ENCODE data around the gene ZNF549. TPM values are rescaled to one million over a fixed set of nuclear protein-coding genes. Genes with fewer than 3 reads are reported as not detected.
A peak's percentile ranks its signal among the peaks of the same experiment; 100 is the strongest.

Gene ZNF549
- total RNA-seq, 2 experiments from 2014 or later: 3.5 to 4.0 TPM

DNA sequence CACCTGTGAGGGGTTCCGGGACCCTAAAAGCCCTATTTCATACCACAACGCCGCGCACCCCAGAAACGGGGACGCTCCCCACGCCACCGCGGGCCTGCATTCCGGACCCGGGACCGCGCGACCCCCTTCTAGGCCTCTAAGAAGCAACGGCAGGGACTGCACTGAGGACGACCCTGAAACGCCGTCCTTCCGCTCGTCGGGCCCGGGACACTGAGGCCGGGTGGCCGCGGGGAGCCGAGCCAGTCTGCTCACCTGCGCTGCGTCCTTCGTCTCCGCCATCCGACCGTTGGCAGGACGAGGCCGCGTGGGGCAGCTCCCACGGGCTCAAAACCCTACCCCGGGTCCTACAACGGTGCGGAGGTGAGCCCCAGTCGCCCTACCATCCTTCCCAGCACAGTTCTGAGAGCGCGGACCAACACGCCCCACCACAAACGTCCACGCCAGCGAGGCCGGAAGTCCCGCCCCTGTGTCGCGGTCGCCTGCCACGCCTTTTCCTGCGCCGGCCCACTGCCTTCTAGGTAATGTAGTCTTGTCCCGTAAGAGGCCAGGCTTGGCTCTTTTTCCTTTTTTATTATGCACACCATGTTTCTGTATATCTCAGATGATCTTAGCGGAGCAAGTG lies 32.4 kb downstream of the ZNF549 start, which contains the start of gene ZNF550:
TSS of gene ZNF550 (minus strand) at position 460 of the 622 bp plus-strand sequence. CDS start at position 279, 181 bp downstream.
- TF ChIP-seq, protein P1, sequence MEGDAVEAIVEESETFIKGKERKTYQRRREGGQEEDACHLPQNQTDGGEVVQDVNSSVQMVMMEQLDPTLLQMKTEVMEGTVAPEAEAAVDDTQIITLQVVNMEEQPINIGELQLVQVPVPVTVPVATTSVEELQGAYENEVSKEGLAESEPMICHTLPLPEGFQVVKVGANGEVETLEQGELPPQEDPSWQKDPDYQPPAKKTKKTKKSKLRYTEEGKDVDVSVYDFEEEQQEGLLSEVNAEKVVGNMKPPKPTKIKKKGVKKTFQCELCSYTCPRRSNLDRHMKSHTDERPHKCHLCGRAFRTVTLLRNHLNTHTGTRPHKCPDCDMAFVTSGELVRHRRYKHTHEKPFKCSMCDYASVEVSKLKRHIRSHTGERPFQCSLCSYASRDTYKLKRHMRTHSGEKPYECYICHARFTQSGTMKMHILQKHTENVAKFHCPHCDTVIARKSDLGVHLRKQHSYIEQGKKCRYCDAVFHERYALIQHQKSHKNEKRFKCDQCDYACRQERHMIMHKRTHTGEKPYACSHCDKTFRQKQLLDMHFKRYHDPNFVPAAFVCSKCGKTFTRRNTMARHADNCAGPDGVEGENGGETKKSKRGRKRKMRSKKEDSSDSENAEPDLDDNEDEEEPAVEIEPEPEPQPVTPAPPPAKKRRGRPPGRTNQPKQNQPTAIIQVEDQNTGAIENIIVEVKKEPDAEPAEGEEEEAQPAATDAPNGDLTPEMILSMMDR (IDR thresholded peaks at IDR 0.05): no peak
- Mint-ChIP-seq H3K27ac (peak within 1 kb of the TSS; percentile 85), H3K9me3 (peaks cover 40% of the 10 kb centered on the region), H3K36me3 (ENCODE audit: low read depth) (peaks cover 52% of the 10 kb centered on the region), H3K4me1 (ENCODE audit: low read depth) (peaks cover 26% of the 10 kb centered on the region), H3K27me3 (no peaks in the 10 kb centered on the region), H3K4me3 (peak within 1 kb of the TSS; percentile 86)
- ATAC-seq: peak; percentile 96
- ChIA-PET POLR2A (interaction anchor here (0.7 kb wide), 1 partner anchor 10 kb away, joined by 3 read pairs; no protein-coding TSS in a partner anchor), CTCF (no interaction called here)
- peak; percentile 91 for DNase-seq
- intact Hi-C loops (cut with micrococcal nuclease): no loop called here

DNA sequence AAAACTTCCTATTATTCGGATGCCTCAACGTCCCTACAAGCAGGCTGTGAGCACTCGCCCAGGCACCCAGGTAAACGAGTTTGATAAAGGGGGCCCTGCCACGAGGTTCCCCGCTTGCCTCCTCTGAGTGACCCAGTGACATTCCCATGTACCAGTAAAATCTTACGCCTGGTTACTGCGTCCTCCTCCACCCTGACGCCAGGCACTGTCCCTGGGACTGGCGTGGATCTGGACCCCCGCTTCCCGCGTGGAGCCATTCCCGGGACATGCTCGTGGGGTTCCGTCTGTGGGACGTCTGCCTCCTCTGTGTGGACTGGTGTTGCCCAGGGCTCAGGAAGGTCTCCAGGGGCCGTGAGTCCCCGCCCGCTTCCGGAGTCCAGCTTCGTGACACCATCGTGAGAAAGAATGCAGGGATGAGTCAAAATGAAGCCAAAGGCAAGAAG lies 32.9 kb downstream of the ZNF549 start:
- peaks cover 49% of the 10 kb centered on the region for H3K36me3 Mint-ChIP-seq (ENCODE audit: low read depth)
- ATAC-seq (peak; percentile 6), DNase-seq (no peak)
- H3K4me3 Mint-ChIP-seq: peak overlapping the region; percentile 86
- ChIA-PET POLR2A (interaction anchor here (0.7 to 1.0 kb wide), 2 partner anchors 9 to 149 kb away, joined by 3 read pairs; partner anchors contain the start of gene ZNF17), CTCF (no interaction called here)
- H3K9me3 Mint-ChIP-seq: peaks cover 37% of the 10 kb centered on the region
- intact Hi-C loops (cut with micrococcal nuclease): no loop called here
- no peaks in the 10 kb centered on the region for H3K27me3 Mint-ChIP-seq
- H3K27ac Mint-ChIP-seq: peak overlapping the region; percentile 85
- TF ChIP-seq, protein P1 (IDR thresholded peaks at IDR 0.05): no peak
- H3K4me1 Mint-ChIP-seq (ENCODE audit: low read depth): peaks cover 26% of the 10 kb centered on the region

DNA sequence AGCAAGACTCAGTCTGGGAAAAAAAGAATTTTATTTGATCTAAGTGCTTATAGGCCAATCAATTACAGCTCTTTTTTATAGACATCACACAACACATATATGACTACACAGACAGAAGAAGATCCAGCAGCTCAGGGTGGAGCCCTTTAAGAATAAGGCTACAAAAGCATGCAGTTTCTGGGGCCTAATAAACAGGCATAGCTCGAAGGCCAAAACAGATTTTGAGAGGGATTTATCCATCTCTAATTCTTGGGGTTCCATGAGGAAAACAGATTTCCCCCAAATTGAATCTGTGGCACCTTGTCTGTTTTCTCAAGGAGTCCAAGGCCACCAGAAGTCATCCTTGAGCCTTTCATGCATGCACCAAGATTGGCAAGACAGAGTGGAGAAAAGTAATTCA lies 36.4 kb downstream of the ZNF549 start:
- peaks cover 64% of the 10 kb centered on the region for H3K9me3 Mint-ChIP-seq
- TF ChIP-seq, protein P1 (IDR thresholded peaks at IDR 0.05): no peak
- intact Hi-C loops (cut with micrococcal nuclease): no loop called here
- ChIA-PET POLR2A (no interaction called here), CTCF (no interaction called here)
- no peak overlapping the region for H3K27ac Mint-ChIP-seq
- H3K36me3 Mint-ChIP-seq (ENCODE audit: low read depth): peaks cover 30% of the 10 kb centered on the region
- H3K4me1 Mint-ChIP-seq (ENCODE audit: low read depth): peaks cover 13% of the 10 kb centered on the region
- H3K27me3 Mint-ChIP-seq: no peaks in the 10 kb centered on the region
- no peak for ATAC-seq
- no peak for DNase-seq
- no peak overlapping the region for H3K4me3 Mint-ChIP-seq

DNA sequence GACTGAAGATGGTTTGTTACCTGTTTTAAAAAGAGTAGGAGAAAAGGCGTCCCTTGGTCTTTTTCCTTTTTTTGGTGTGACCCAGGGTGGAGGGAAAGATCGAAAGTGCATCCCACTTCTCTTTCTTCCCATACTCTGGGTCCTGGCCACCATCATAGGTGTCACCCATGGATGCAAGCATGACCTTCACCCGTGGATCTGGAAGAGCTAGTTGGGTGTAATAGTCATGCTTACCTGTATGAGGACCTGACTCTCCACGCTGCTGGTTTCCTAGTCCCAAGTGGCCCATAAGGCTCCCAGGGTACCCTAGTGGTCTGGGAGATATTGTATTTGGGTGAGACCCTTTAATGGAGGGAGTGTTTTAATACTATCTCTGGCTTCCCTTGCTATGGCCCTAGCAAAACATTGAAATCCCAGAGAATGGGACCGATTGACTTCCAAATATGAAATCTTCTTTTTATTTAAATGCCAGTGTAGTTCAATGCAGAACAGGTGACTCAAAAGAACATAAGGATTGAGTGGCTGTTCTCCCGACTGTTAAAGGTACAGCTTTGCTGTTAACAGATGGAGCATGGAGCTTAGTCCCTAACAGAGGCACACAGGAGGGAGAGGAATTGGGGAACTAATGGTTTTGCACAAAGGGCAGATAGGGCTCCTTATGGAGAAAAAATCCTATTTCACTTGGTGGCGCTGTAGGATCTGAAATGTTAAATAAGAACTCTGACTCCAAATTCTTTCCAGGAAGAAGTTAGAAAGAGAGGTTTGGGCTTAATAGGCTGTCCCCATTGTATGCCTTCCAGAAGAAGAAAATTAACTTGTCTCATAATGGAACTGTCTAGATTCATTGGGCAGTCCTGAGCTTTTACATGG lies 39.5 kb downstream of the ZNF549 start:
- CTCF ChIA-PET: no interaction called here
- Mint-ChIP-seq H3K4me1 (ENCODE audit: low read depth) (no peaks in the 10 kb centered on the region), H3K27me3 (no peaks in the 10 kb centered on the region), H3K9me3 (peaks cover 69% of the 10 kb centered on the region), H3K4me3 (no peak overlapping the region), H3K36me3 (ENCODE audit: low read depth) (peaks cover 33% of the 10 kb centered on the region), H3K27ac (no peak overlapping the region)
- ATAC-seq: no peak
- TF ChIP-seq, protein P1 (IDR thresholded peaks at IDR 0.05): no peak
- intact Hi-C loops (cut with micrococcal nuclease): no loop called here
- peak; percentile 23 for DNase-seq
- POLR2A ChIA-PET: interaction anchor here (0.6 kb wide), 1 partner anchor 86 kb away, joined by 3 read pairs; no protein-coding TSS in a partner anchor

DNA sequence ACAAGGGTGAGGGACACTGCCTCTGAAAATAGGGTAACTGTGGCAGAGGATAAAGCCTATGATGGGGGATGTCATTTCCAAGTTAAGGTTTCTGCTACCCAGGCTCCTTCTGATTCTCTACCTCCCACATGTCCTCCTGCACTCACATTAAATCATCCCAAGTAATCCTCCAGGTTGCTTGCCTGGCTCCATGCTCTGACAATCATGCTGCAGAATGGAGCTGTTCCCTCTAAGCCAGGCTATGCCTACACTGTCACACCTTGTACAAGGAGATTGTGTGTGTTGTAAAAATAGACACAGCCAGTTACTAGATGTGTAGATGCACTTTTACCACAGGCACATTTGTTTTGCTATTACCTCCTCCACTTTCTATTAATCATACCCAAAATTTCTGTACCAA lies 43.6 kb downstream of the ZNF549 start:
- H3K27ac Mint-ChIP-seq: no peak overlapping the region
- H3K27me3 Mint-ChIP-seq: no peaks in the 10 kb centered on the region
- TF ChIP-seq, protein P1 (IDR thresholded peaks at IDR 0.05): no peak
- no peaks in the 10 kb centered on the region for H3K4me1 Mint-ChIP-seq (ENCODE audit: low read depth)
- DNase-seq: no peak
- ATAC-seq: no peak
- CTCF ChIA-PET: no interaction called here
- POLR2A ChIA-PET: no interaction called here
- intact Hi-C loops (cut with micrococcal nuclease): no loop called here
- H3K9me3 Mint-ChIP-seq: peaks cover 86% of the 10 kb centered on the region
- peaks cover 56% of the 10 kb centered on the region for H3K36me3 Mint-ChIP-seq (ENCODE audit: low read depth)
- H3K4me3 Mint-ChIP-seq: no peak overlapping the region

All from activated CD8-positive, alpha-beta T cell treated with anti-CD3 and anti-CD28 coated beads for 36 hours (primary cell).